H9 (cell line): Measurements from ENCODE around the gene PFKP. TPM values are rescaled to one million over a fixed set of nuclear protein-coding genes. Genes with fewer than 3 reads are reported as not detected.

Experiments
- DNase-seq: peaks from one replicate; pipeline ENCODE4 v3.0.0-alpha.2; 2017
- H2AFZ ChIP-seq: one replicate; pipeline ENCODE4 v1.6.1; 2013; ENCODE audit warnings: mild to moderate bottlenecking, low read length, control low read depth, moderate library complexity
- H2AK5ac ChIP-seq: 2 replicates; pipeline ENCODE4 v1.6.1; 2013; ENCODE audit warnings: low read length, control low read depth, mixed read lengths; ENCODE audit not compliant: insufficient read length
- H2BK120ac ChIP-seq: one replicate; pipeline ENCODE4 v1.6.1; 2013; ENCODE audit warnings: low read depth, mild to moderate bottlenecking, low read length, control low read depth, inconsistent platforms; ENCODE audit not compliant: poor library complexity, severe bottlenecking
- H2BK12ac ChIP-seq: 2 replicates; pipeline ENCODE4 v1.6.1; 2013; ENCODE audit warnings: low read length, control low read depth, mixed read lengths, low read depth; ENCODE audit not compliant: insufficient read length
- H2BK15ac ChIP-seq: 2 replicates; pipeline ENCODE4 v1.6.1; 2013; ENCODE audit warnings: low read depth, low read length, control low read depth
- H2BK20ac ChIP-seq: one replicate; pipeline ENCODE4 v1.6.1; 2013; ENCODE audit warnings: low read depth, mild to moderate bottlenecking, low read length, control low read depth, inconsistent platforms; ENCODE audit not compliant: poor library complexity, severe bottlenecking
- H2BK5ac ChIP-seq: 2 replicates; pipeline ENCODE4 v1.6.1; 2013; ENCODE audit warnings: low read length, control low read depth, mixed read lengths; ENCODE audit not compliant: insufficient read length
- H3K14ac ChIP-seq: 2 replicates; pipeline ENCODE4 v1.6.1; 2013; ENCODE audit warnings: low read length, control low read depth; ENCODE audit not compliant: insufficient read depth
- H3K18ac ChIP-seq: 2 replicates; pipeline ENCODE4 v1.6.1; 2013; ENCODE audit warnings: low read depth, mild to moderate bottlenecking, mixed read lengths, low read length, control low read depth; ENCODE audit not compliant: insufficient read length
- H3K23ac ChIP-seq: 2 replicates; pipeline ENCODE4 v1.6.1; 2013; ENCODE audit warnings: low read length, control low read depth, mixed read lengths, low read depth; ENCODE audit not compliant: insufficient read length
- H3K23me2 ChIP-seq: 2 replicates; pipeline ENCODE4 v1.6.1; 2013; ENCODE audit warnings: low read depth, mild to moderate bottlenecking, mixed read lengths, low read length, control low read depth; ENCODE audit not compliant: insufficient read length, poor library complexity, severe bottlenecking
- H3K27ac ChIP-seq: 2 replicates; pipeline ENCODE4 v1.5.1; 2013; ENCODE audit warnings: low read length, control low read depth, mixed read lengths, low read depth; ENCODE audit not compliant: insufficient read length
- H3K27me3 ChIP-seq: 2 replicates; pipeline ENCODE4 v1.6.1; 2013; ENCODE audit warnings: low read length, control low read depth, inconsistent platforms; ENCODE audit not compliant: insufficient read depth
- H3K4ac ChIP-seq: 2 replicates; pipeline ENCODE4 v1.6.1; 2013; ENCODE audit warnings: low read depth, mild to moderate bottlenecking, control low read depth, inconsistent platforms, low read length, moderate library complexity
- H3K4me1 ChIP-seq: 2 replicates; pipeline ENCODE4 v1.6.1; 2013; ENCODE audit warnings: low read length, control low read depth, inconsistent platforms; ENCODE audit not compliant: insufficient read depth
- H3K4me2 ChIP-seq: 2 replicates; pipeline ENCODE4 v1.6.1; 2013; ENCODE audit warnings: low read length, control low read depth, mixed read lengths; ENCODE audit not compliant: insufficient read length, insufficient read depth
- H3K56ac ChIP-seq: 2 replicates; pipeline ENCODE4 v1.6.1; 2013; ENCODE audit warnings: low read depth, mild to moderate bottlenecking, mixed read lengths, low read length, control low read depth; ENCODE audit not compliant: insufficient read length
- H3K79me1 ChIP-seq: 2 replicates; pipeline ENCODE4 v1.6.1; 2013; ENCODE audit warnings: low read depth, mild to moderate bottlenecking, moderate library complexity, low read length, control low read depth, inconsistent platforms; ENCODE audit not compliant: insufficient read depth, poor library complexity, severe bottlenecking
- H3K79me2 ChIP-seq: 2 replicates; pipeline ENCODE4 v1.6.1; 2013; ENCODE audit warnings: low read length, control low read depth, inconsistent platforms; ENCODE audit not compliant: insufficient read depth
- H3K9ac ChIP-seq: 2 replicates; pipeline ENCODE4 v1.6.1; 2013; ENCODE audit warnings: low read length, control low read depth, mixed read lengths; ENCODE audit not compliant: insufficient read length; ENCODE audit errors: extremely low read depth
- H3K9me3 ChIP-seq: one replicate; pipeline ENCODE4 v1.6.1; 2013; ENCODE audit warnings: low read depth, low read length, inconsistent platforms; ENCODE audit not compliant: control insufficient read depth
- H3T11ph ChIP-seq: one replicate; pipeline ENCODE4 v1.6.1; 2013; ENCODE audit warnings: mild to moderate bottlenecking, low read length, control low read depth, inconsistent platforms
- H4K20me1 ChIP-seq: one replicate; pipeline ENCODE4 v1.6.1; 2013; ENCODE audit not compliant: control insufficient read depth, insufficient read length, insufficient read depth
- H4K5ac ChIP-seq: 2 replicates; pipeline ENCODE4 v1.6.1; 2013; ENCODE audit warnings: low read depth, mild to moderate bottlenecking, mixed read lengths, low read length, control low read depth; ENCODE audit not compliant: insufficient read length
- H4K8ac ChIP-seq: replicated peaks from 2 replicates; pipeline ENCODE4 v1.6.1; 2013; ENCODE audit warnings: low read length, control low read depth, mixed read lengths, low read depth; ENCODE audit not compliant: insufficient read length
- H4K91ac ChIP-seq: 2 replicates; pipeline ENCODE4 v1.6.1; 2013; ENCODE audit warnings: low read depth, mild to moderate bottlenecking, moderate library complexity, mixed read lengths, low read length, control low read depth; ENCODE audit not compliant: insufficient read length
- H3K27ac Mint-ChIP-seq, 3 experiments: 2 replicates in 2 of 3; 3 replicates in 1 of 3; pipeline ENCODE4 v1.8.0; 2020 to 2021; ENCODE audit warnings: mixed read lengths in 3 of 3, mild to moderate bottlenecking in 1 of 3, moderate library complexity in 1 of 3
- H3K27me3 Mint-ChIP-seq: 2 replicates; pipeline ENCODE4 v1.8.0; 2021; ENCODE audit warnings: low read depth, mild to moderate bottlenecking, moderate library complexity, mixed read lengths
- H3K36me3 Mint-ChIP-seq, 3 experiments: 2 replicates in 2 of 3; 3 replicates in 1 of 3; pipeline ENCODE4 v1.8.0; 2020 to 2021; ENCODE audit warnings: low read depth in 3 of 3, mixed read lengths in 3 of 3; ENCODE audit not compliant: insufficient read depth in 1 of 3
- H3K4me1 Mint-ChIP-seq, 2 experiments: 2 replicates each; pipeline ENCODE4 v1.8.0; 2020; ENCODE audit warnings: mixed read lengths in 2 of 2
- H3K4me3 Mint-ChIP-seq, 2 experiments: 2 replicates in 1 of 2; 3 replicates in 1 of 2; pipeline ENCODE4 v1.8.0; 2020 to 2021; ENCODE audit warnings: mild to moderate bottlenecking in 2 of 2, mixed read lengths in 2 of 2, moderate library complexity in 1 of 2
- H3K9me3 Mint-ChIP-seq, 2 experiments: 2 replicates in 1 of 2; 3 replicates in 1 of 2; pipeline ENCODE4 v1.8.0; 2020; ENCODE audit warnings: mild to moderate bottlenecking in 2 of 2, mixed read lengths in 2 of 2, moderate library complexity in 1 of 2
- CTCF ChIP-seq: fragments of 200-600 bp; sonication (generic); conservative IDR thresholded peaks from 3 replicates; pipeline ENCODE4 v1.8.0; 2021; ENCODE audit warnings: antibody characterized with exemption, mild to moderate bottlenecking
- WGBS: extraction: QIAGEN DNeasy Blood & Tissue Kit; methylation state at CpG from one replicate; pipeline ENCODE4 v1.1.7; 2013; ENCODE audit warnings: missing lambda C conversion rate, low lambda C conversion rate, mixed read lengths; ENCODE audit not compliant: insufficient read length; ENCODE audit errors: extremely low coverage; 5-methylcytosine and 5-hydroxymethylcytosine counted together
- total RNA-seq: library from RNA; stranded (reverse); gene quantifications from 2 replicates; pipeline ENCODE4 v1.2.1, GENCODE V29; 2021

The PFKP gene
- total RNA-seq, 1 experiment from 2014 or later = 145 TPM

- Histone ChIP-seq H2AFZ (no peak overlapping the region), H2BK12ac (no peak overlapping the region), H4K5ac (no peak overlapping the region), H3K14ac (no peak overlapping the region), H2BK5ac (no peak overlapping the region), H2BK120ac (no peak overlapping the region), H3K27ac (no peak overlapping the region), H3K18ac (no peak overlapping the region), H3K79me1 (peaks cover 10% of the 10 kb centered on the region), H2BK15ac (no peak overlapping the region), H4K91ac (no peak overlapping the region), H4K20me1 (no peaks in the 10 kb centered on the region), H3K9me3 (no peaks in the 10 kb centered on the region), H3K79me2 (peaks cover 31% of the 10 kb centered on the region), H2AK5ac (no peak overlapping the region), H3K56ac (no peak overlapping the region), H3K4me1 (peaks cover 12% of the 10 kb centered on the region), H2BK20ac (no peak overlapping the region), H3K4me2 (no peak overlapping the region), H3K23ac (no peak overlapping the region), H3K4ac (no peak overlapping the region), H3K23me2 (no peaks in the 10 kb centered on the region), H3T11ph (no peak overlapping the region), H3K9ac (no peak overlapping the region), H3K27me3 (no peaks in the 10 kb centered on the region), H4K8ac (no peak overlapping the region)
- TF ChIP-seq CTCF = no peak
- Mint-ChIP-seq H3K9me3 (no peaks in the 10 kb centered on the region), H3K27me3 (no peaks in the 10 kb centered on the region), H3K27ac (peak overlapping the region in 1 of 3 experiments; percentile 89; a peak in 4 of 7 replicates), H3K4me3 (no peak overlapping the region), H3K36me3 (peaks cover 13 to 40% (median 32%) of the 10 kb centered on the region in 3 experiments), H3K4me1 (peaks cover 68 to 77% of the 10 kb centered on the region in 2 experiments)
- no CpG with 5 or more reads among the region's 10 CpGs for WGBS
- DNase-seq = no peak
Measured at GRCh38 chr10:3074985-3075600, 7.7 kb downstream of the PFKP start.
